Femur (tissue), 1 donor: ENCODE measurements around the gene GTF3C5.
A peak's percentile ranks its signal among the peaks of the same experiment; 100 is the strongest.

ENCODE experiments used
- DNase-seq: peaks from one replicate; pipeline ENCODE4 v3.0.0-alpha.2; 2017

The GTF3C5 gene

GRCh38 chr9:133094842-133095393 is 64.1 kb downstream of the GTF3C5 start:
- no peak for DNase-seq

GRCh38 chr9:133098104-133098754 is 67.4 kb downstream of the GTF3C5 start:
- no peak for DNase-seq

- no peak for DNase-seq
Measured at GRCh38 chr9:133098871-133099270, 68.1 kb downstream of the GTF3C5 start.

- DNase-seq = no peak
Measured at GRCh38 chr9:133099726-133100505, 69.1 kb downstream of the GTF3C5 start.

GRCh38 chr9:133100506-133101355 is 69.9 kb downstream of the GTF3C5 start:
- no peak for DNase-seq

GRCh38 chr9:133101356-133102189 is 70.8 kb downstream of the GTF3C5 start:
- DNase-seq = peak; percentile 15

GRCh38 chr9:133102190-133103021 is 71.6 kb downstream of the GTF3C5 start:
- DNase-seq = peak; percentile 18

- peak; percentile 79 for DNase-seq
Measured at GRCh38 chr9:133103183-133103986, 72.6 kb downstream of the GTF3C5 start.

GRCh38 chr9:133103987-133104505 is 73.2 kb downstream of the GTF3C5 start:
- peak; percentile 25 for DNase-seq

- DNase-seq = peak; percentile 21
Measured at GRCh38 chr9:133104718-133105460, 74.1 kb downstream of the GTF3C5 start.

GRCh38 chr9:133105461-133105770 is 74.6 kb downstream of the GTF3C5 start:
- DNase-seq = peak; percentile 13

- DNase-seq = peak; percentile 14
Measured at GRCh38 chr9:133106511-133107244, 75.9 kb downstream of the GTF3C5 start.

GRCh38 chr9:133107245-133107722 is 76.5 kb downstream of the GTF3C5 start:
- DNase-seq = no peak
